SK-N-MC (cell line): ENCODE measurements around the gene SSX7.
"Not testable (repeated sequence)": the region's sequence is repeated elsewhere in the genome, so short reads cannot be mapped to it uniquely, and the experiment has no call there.

Experiments used
- EZH2 ChIP-seq: fragments of 200-600 bp; sonication (generic); IDR thresholded peaks from one replicate; pipeline ENCODE4 v1.6.1; 2017; ENCODE audit warnings: antibody characterized with exemption
- FOXP2 ChIP-seq: optimal IDR thresholded peaks from 2 replicates; pipeline ENCODE3; 2011; ENCODE audit warnings: mild to moderate bottlenecking, moderate library complexity; ENCODE audit not compliant: insufficient read depth; ENCODE audit errors: extremely low read length, control extremely low read depth
- POLR2AphosphoS5 ChIP-seq: IDR thresholded peaks from 2 replicates; pipeline ENCODE4 v1.6.1; 2012; ENCODE audit warnings: mild to moderate bottlenecking, low read depth, low read length, borderline replicate concordance

GRCh38 chrX:52692034-52692433 is 37.3 kb upstream of the SSX7 start:
- TF ChIP-seq POLR2AphosphoS5, EZH2, FOXP2: not testable (repeated sequence)
